Neural cell (in vitro differentiated cells): Measurements from ENCODE around the gene SNTA1. TPM values are rescaled to one million over a fixed set of nuclear protein-coding genes. Genes with fewer than 3 reads are reported as not detected.

Experiments used
- H2AFZ ChIP-seq: fragments of 200-600, 300-800 bp; sonication (generic), shearing (Covaris generic); 2 replicates; pipeline ENCODE4 v1.6.0; 2014; ENCODE audit warnings: low read depth, mild to moderate bottlenecking, antibody characterized with exemption, low read length, moderate library complexity
- H3F3A ChIP-seq: fragments of 200-600 bp; shearing (Covaris generic); 2 replicates; pipeline ENCODE4 v1.6.1; 2016; ENCODE audit warnings: mild to moderate bottlenecking, moderate library complexity, mixed read lengths, antibody characterized with exemption, low read length; ENCODE audit not compliant: insufficient read depth, poor library complexity, severe bottlenecking
- H3K27ac ChIP-seq: fragments of 200-600, 300-800 bp; sonication (generic), shearing (Covaris generic); 2 replicates; pipeline ENCODE4 v1.5.1; 2014; ENCODE audit warnings: mild to moderate bottlenecking, low read length, moderate library complexity
- H3K27me3 ChIP-seq: fragments of 300-800, 200-600 bp; sonication (generic), shearing (Covaris generic); 2 replicates; pipeline ENCODE4 v1.6.0; 2014; ENCODE audit warnings: mild to moderate bottlenecking, low read depth, low read length, moderate library complexity; ENCODE audit not compliant: insufficient read depth
- H3K36me3 ChIP-seq: fragments of 300-800, 200-600 bp; sonication (generic), shearing (Covaris generic); 2 replicates; pipeline ENCODE4 v1.5.1; 2014; ENCODE audit warnings: mild to moderate bottlenecking, antibody characterized with exemption, low read length, moderate library complexity; ENCODE audit not compliant: insufficient read depth
- H3K4me2 ChIP-seq: fragments of 300-800, 200-600 bp; sonication (generic), shearing (Covaris generic); 2 replicates; pipeline ENCODE4 v1.6.0; 2014; ENCODE audit warnings: mild to moderate bottlenecking, low read length
- H3K4me3 ChIP-seq: fragments of 300-800, 200-600 bp; sonication (generic), shearing (Covaris generic); 2 replicates; pipeline ENCODE4 v1.5.1; 2014; ENCODE audit warnings: mild to moderate bottlenecking, low read length, moderate library complexity
- H3K79me2 ChIP-seq: fragments of 200-600 bp; shearing (Covaris generic); replicated peaks from 2 replicates; pipeline ENCODE4 v1.6.0; 2014; ENCODE audit warnings: mild to moderate bottlenecking, low read length, moderate library complexity; ENCODE audit not compliant: insufficient read depth
- H3K9ac ChIP-seq: fragments of 300-800, 200-600 bp; sonication (generic), shearing (Covaris generic); 2 replicates; pipeline ENCODE4 v1.6.1; 2016; ENCODE audit warnings: mild to moderate bottlenecking, low read length, mixed read lengths
- H3K9me2 ChIP-seq: fragments of 200-600 bp; shearing (Covaris generic); 2 replicates; pipeline ENCODE4 v1.6.1; 2016; ENCODE audit warnings: mild to moderate bottlenecking, low read length, mixed read lengths; ENCODE audit not compliant: insufficient read depth
- H3K9me3 ChIP-seq: fragments of 200-600, 300-800 bp; sonication (generic), shearing (Covaris generic); 2 replicates; pipeline ENCODE4 v1.6.1; 2016; ENCODE audit warnings: mild to moderate bottlenecking, mixed run types, low read length, moderate library complexity, mixed read lengths
- H4K20me1 ChIP-seq: fragments of 200-600 bp; shearing (Covaris generic); 2 replicates; pipeline ENCODE4 v1.6.1; 2016; ENCODE audit warnings: mild to moderate bottlenecking, mixed run types; ENCODE audit not compliant: insufficient read depth
- EP300 ChIP-seq: fragments of 450-650 bp; conservative IDR thresholded peaks from 2 replicates; pipeline ENCODE4 v1.6.1; 2014; ENCODE audit warnings: antibody characterized with exemption, mild to moderate bottlenecking, moderate library complexity; ENCODE audit not compliant: poor library complexity, severe bottlenecking
- EZH2 ChIP-seq: fragments of 200-600, 300-800 bp; shearing (Covaris generic), sonication (generic); IDR thresholded peaks from 2 replicates; pipeline ENCODE4 v1.6.1; 2014; ENCODE audit warnings: antibody characterized with exemption, low read length, borderline replicate concordance, mild to moderate bottlenecking; ENCODE audit not compliant: insufficient read depth, poor library complexity, severe bottlenecking
- MXI1 ChIP-seq: fragments of 450-650 bp; conservative IDR thresholded peaks from 2 replicates; pipeline ENCODE4 v1.6.1; 2014; ENCODE audit warnings: antibody characterized with exemption, mild to moderate bottlenecking; ENCODE audit not compliant: poor library complexity, severe bottlenecking
- POLR2AphosphoS5 ChIP-seq: IDR thresholded peaks from 2 replicates; pipeline ENCODE4 v1.6.1; 2012
- RAD21 ChIP-seq: fragments of 450-650 bp; conservative IDR thresholded peaks from 2 replicates; pipeline ENCODE4 v1.6.1; 2014; ENCODE audit warnings: antibody characterized with exemption, mild to moderate bottlenecking, moderate library complexity
- SMC3 ChIP-seq: fragments of 450-650 bp; conservative IDR thresholded peaks from 2 replicates; pipeline ENCODE4 v1.6.1; 2014; ENCODE audit warnings: antibody characterized with exemption, mild to moderate bottlenecking, moderate library complexity; ENCODE audit not compliant: poor library complexity
- TAF1 ChIP-seq: IDR thresholded peaks from 2 replicates; pipeline ENCODE4 v1.6.1; 2012; ENCODE audit warnings: low read depth
- polyA plus RNA-seq: library from polyadenylated mRNA; depleted of rRNA; stranded (reverse); fragments of >200 nt; gene quantifications from 2 replicates; pipeline ENCODE4 v1.2.3, GENCODE V29; 2014
- TF ChIP-seq, protein P1 (sequence below): fragments of 450-650 bp; IDR thresholded peaks from 2 replicates; pipeline ENCODE4 v1.5.1; 2014; ENCODE audit warnings: antibody characterized with exemption, mild to moderate bottlenecking, moderate library complexity; ENCODE audit not compliant: poor library complexity, severe bottlenecking
- TF ChIP-seq, protein P2 (sequence below): IDR thresholded peaks from 2 replicates; pipeline ENCODE4 v1.6.1; 2012; ENCODE audit warnings: borderline replicate concordance

SNTA1 gene
- polyA plus RNA-seq, 1 donor from 2014 or later = 7.2 TPM

- Histone ChIP-seq H4K20me1 (no peaks in the 10 kb centered on the region), H3K9me3 (no peaks in the 10 kb centered on the region), H3K4me2 (no peak overlapping the region), H3K27ac (no peak overlapping the region), H2AFZ (no peak overlapping the region), H3F3A (no peaks in the 10 kb centered on the region), H3K9ac (no peak overlapping the region), H3K27me3 (no peaks in the 10 kb centered on the region), H3K4me3 (no peak overlapping the region), H3K79me2 (no peaks in the 10 kb centered on the region), H3K36me3 (no peaks in the 10 kb centered on the region), H3K9me2 (no peaks in the 10 kb centered on the region)
- TF ChIP-seq TAF1 = no peak
- no peak for TF ChIP-seq EZH2
- TF ChIP-seq SMC3 = no peak
- TF ChIP-seq, protein P1, sequence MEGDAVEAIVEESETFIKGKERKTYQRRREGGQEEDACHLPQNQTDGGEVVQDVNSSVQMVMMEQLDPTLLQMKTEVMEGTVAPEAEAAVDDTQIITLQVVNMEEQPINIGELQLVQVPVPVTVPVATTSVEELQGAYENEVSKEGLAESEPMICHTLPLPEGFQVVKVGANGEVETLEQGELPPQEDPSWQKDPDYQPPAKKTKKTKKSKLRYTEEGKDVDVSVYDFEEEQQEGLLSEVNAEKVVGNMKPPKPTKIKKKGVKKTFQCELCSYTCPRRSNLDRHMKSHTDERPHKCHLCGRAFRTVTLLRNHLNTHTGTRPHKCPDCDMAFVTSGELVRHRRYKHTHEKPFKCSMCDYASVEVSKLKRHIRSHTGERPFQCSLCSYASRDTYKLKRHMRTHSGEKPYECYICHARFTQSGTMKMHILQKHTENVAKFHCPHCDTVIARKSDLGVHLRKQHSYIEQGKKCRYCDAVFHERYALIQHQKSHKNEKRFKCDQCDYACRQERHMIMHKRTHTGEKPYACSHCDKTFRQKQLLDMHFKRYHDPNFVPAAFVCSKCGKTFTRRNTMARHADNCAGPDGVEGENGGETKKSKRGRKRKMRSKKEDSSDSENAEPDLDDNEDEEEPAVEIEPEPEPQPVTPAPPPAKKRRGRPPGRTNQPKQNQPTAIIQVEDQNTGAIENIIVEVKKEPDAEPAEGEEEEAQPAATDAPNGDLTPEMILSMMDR = no peak
- no peak for TF ChIP-seq RAD21
- TF ChIP-seq MXI1 = no peak
- TF ChIP-seq POLR2AphosphoS5 = no peak
- TF ChIP-seq, protein P2, sequence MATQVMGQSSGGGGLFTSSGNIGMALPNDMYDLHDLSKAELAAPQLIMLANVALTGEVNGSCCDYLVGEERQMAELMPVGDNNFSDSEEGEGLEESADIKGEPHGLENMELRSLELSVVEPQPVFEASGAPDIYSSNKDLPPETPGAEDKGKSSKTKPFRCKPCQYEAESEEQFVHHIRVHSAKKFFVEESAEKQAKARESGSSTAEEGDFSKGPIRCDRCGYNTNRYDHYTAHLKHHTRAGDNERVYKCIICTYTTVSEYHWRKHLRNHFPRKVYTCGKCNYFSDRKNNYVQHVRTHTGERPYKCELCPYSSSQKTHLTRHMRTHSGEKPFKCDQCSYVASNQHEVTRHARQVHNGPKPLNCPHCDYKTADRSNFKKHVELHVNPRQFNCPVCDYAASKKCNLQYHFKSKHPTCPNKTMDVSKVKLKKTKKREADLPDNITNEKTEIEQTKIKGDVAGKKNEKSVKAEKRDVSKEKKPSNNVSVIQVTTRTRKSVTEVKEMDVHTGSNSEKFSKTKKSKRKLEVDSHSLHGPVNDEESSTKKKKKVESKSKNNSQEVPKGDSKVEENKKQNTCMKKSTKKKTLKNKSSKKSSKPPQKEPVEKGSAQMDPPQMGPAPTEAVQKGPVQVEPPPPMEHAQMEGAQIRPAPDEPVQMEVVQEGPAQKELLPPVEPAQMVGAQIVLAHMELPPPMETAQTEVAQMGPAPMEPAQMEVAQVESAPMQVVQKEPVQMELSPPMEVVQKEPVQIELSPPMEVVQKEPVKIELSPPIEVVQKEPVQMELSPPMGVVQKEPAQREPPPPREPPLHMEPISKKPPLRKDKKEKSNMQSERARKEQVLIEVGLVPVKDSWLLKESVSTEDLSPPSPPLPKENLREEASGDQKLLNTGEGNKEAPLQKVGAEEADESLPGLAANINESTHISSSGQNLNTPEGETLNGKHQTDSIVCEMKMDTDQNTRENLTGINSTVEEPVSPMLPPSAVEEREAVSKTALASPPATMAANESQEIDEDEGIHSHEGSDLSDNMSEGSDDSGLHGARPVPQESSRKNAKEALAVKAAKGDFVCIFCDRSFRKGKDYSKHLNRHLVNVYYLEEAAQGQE = no peak
- TF ChIP-seq EP300 = no peak
These were observed 26.9 kb upstream of the SNTA1 start for GRCh38 chr20:33470457-33470856.

- H3K9me2 ChIP-seq = no peaks in the 10 kb centered on the region
- no peak overlapping the region for H3K4me2 ChIP-seq
- no peaks in the 10 kb centered on the region for H3K36me3 ChIP-seq
- no peak overlapping the region for H3K4me3 ChIP-seq
- no peaks in the 10 kb centered on the region for H3K27me3 ChIP-seq
- H2AFZ ChIP-seq = no peak overlapping the region
- no peaks in the 10 kb centered on the region for H3F3A ChIP-seq
- TF ChIP-seq RAD21 (no peak), MXI1 (no peak), EP300 (no peak), SMC3 (no peak), EZH2 (no peak), TAF1 (no peak), POLR2AphosphoS5 (no peak)
- TF ChIP-seq, protein P1 = no peak
- TF ChIP-seq, protein P2 = no peak
- no peaks in the 10 kb centered on the region for H3K79me2 ChIP-seq
- no peaks in the 10 kb centered on the region for H3K9me3 ChIP-seq
- H4K20me1 ChIP-seq = no peaks in the 10 kb centered on the region
- no peak overlapping the region for H3K9ac ChIP-seq
- no peak overlapping the region for H3K27ac ChIP-seq
These were observed 22.7 kb upstream of the SNTA1 start for GRCh38 chr20:33466303-33466646.
